ENCODE data around the gene BTG3. TPM values are rescaled to one million over a fixed set of nuclear protein-coding genes. Genes with fewer than 3 reads are reported as not detected.
A peak's percentile ranks its signal among the peaks of the same experiment; 100 is the strongest.

BTG3 gene
- total and polyA plus RNA-seq, 8 donors: 15.2 to 110 (median 28.1) TPM

DNA sequence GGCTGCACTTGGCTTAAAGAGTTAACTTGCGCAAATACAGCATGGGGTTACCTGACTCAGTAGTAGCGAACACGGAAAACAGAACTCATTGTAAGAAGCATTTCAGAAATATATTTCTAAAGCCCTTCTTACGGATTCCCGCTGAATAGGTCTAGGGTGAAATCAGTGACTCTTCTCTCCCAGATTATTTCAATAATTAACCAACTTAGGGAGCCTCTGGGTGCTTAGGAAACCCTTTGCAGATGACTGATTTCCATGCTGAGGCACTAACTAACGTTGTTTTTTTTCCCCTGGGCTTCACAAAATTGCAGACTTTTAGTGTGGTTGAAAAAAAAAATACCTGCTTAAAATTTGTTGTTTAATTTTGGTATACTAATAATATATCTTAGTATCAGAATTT, 40.3 kb downstream of the BTG3 start:
- WGBS, 5 donors: 77 to 94% (median 85%) methylated on average over 6 of the region's 6 CpGs
- no peaks in the 10 kb centered on the region for H3K9me3 ChIP-seq
- no peaks in the 10 kb centered on the region for H3K27me3 ChIP-seq
- H3K4me3 ChIP-seq: no peak overlapping the region
- H3K4me1 ChIP-seq: no peaks in the 10 kb centered on the region
- TF ChIP-seq CTCF (IDR thresholded peaks at IDR 0.05): no peak
- no peaks in the 10 kb centered on the region for H3K36me3 ChIP-seq
- no peak for DNase-seq
- H3K27ac ChIP-seq: no peak overlapping the region
- intact Hi-C loops (cut with DNase I; ENCODE audit: low total_unique reads): no loop called here

- TF ChIP-seq EP300 (IDR thresholded peaks at IDR 0.05): no peak
- TF ChIP-seq CTCF (IDR thresholded peaks at IDR 0.05): no peak
- TF ChIP-seq POLR2A (IDR thresholded peaks at IDR 0.05): no peak
- TF ChIP-seq POLR2AphosphoS5 (IDR thresholded peaks at IDR 0.05): no peak
- intact Hi-C loops (cut with DNase I; ENCODE audit: low total_unique reads): no loop called here
- peaks cover 0 to 4% (median 0%) of the 10 kb centered on the region in 4 donors for H3K36me3 ChIP-seq
These were observed 41.9 kb downstream of the BTG3 start for GRCh38 chr21:17570786-17571185.

GRCh38 chr21:17560377-17561025, 52.2 kb downstream of the BTG3 start:
- no peaks in the 10 kb centered on the region for H3K9me3 ChIP-seq
- no peak overlapping the region for H3K27ac ChIP-seq
- no peaks in the 10 kb centered on the region for H3K27me3 ChIP-seq
- H3K4me1 ChIP-seq: peaks cover 0 to 4% (median 0%) of the 10 kb centered on the region in 4 donors
- intact Hi-C loops (cut with DNase I; ENCODE audit: low total_unique reads): no loop called here
- DNase-seq: no peak
- WGBS, 5 donors: 32 to 62% (median 56%) methylated on average over 5 of the region's 5 CpGs
- TF ChIP-seq POLR2A (IDR thresholded peaks at IDR 0.05): no peak
- no peak for TF ChIP-seq POLR2AphosphoS5 (IDR thresholded peaks at IDR 0.05)
- no peak for TF ChIP-seq EP300 (IDR thresholded peaks at IDR 0.05)
- no peak for TF ChIP-seq CTCF (IDR thresholded peaks at IDR 0.05)
- H3K36me3 ChIP-seq: peaks cover 0 to 29% (median 10%) of the 10 kb centered on the region in 4 donors
- no peak overlapping the region for H3K4me3 ChIP-seq

More at GRCh38 chr21:17570786-17571185, 41.9 kb downstream of the BTG3 start:
- Histone ChIP-seq H3K4me3 (no peak overlapping the region), H3K27ac (no peak overlapping the region), H3K27me3 (no peaks in the 10 kb centered on the region), H3K9me3 (no peaks in the 10 kb centered on the region), H3K4me1 (no peaks in the 10 kb centered on the region)
- 65 to 83% (median 74%) methylated on average over 9 of the region's 9 CpGs for WGBS, 5 donors
- DNase-seq: no peak

DNA sequence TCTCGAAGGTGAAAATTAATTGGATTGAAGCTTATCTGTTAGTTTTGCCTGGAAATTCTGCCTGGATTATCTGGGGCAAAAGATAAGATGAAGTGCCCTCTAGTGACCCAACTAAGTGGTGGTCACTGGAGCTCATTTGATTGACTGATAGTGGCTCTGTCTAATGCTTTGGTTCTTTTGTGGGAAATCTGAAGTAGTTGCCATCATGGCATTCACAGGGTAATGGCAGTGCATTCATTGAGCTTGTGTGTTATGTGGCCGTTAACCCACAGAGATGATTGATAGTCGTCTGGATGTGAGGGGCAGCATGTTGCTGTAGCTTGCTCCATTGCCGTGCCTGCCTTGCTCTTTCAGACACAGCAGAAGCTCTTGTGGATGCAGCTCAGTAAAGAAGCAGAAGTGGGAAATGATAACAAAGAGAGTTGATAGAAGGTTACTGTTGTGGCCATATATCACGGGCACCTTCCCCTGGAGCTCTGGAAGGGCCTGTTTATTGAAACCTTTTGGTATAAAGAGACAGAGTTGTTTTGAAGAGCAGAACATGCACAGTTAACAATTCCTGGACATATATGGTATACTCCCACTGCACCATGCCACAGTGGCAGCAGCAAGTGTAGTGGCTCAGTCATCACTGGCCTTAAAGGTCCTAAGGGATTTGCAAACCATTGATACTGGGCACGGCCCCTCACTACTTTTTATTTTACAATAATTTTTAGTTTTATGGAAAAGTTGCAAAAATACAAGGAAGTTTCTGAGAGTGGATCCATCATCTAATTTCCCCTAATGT, 57.8 kb downstream of the BTG3 start:
- H3K4me3 ChIP-seq: no peak overlapping the region
- no peak for TF ChIP-seq POLR2AphosphoS5 (IDR thresholded peaks at IDR 0.05)
- no peak for TF ChIP-seq EP300 (IDR thresholded peaks at IDR 0.05)
- TF ChIP-seq CTCF (IDR thresholded peaks at IDR 0.05): no peak
- no peak for TF ChIP-seq POLR2A (IDR thresholded peaks at IDR 0.05)
- WGBS, 5 donors: 45 to 59% (median 49%) methylated on average over 6 of the region's 6 CpGs
- DNase-seq: peak in 1 of 2 donors; percentile 17
- no peaks in the 10 kb centered on the region for H3K9me3 ChIP-seq
- no peak overlapping the region for H3K27ac ChIP-seq
- peaks cover 0 to 19% (median 6%) of the 10 kb centered on the region in 4 donors for H3K4me1 ChIP-seq
- no peaks in the 10 kb centered on the region for H3K27me3 ChIP-seq
- intact Hi-C loops (cut with DNase I; ENCODE audit: low total_unique reads): no loop called here
- H3K36me3 ChIP-seq: peaks cover 0 to 8% (median 0%) of the 10 kb centered on the region in 4 donors
